Ovary (tissue), 3 donors: ENCODE measurements around the gene DOCK4.

Source experiments
- EP300 ChIP-seq: sonication (generic); formaldehyde crosslinking; IDR thresholded peaks from one replicate; pipeline ENCODE4 v1.6.1; 2017; ENCODE audit warnings: antibody characterized with exemption
- POLR2A ChIP-seq: fragments of 450-650 bp; IDR thresholded peaks from one replicate; pipeline ENCODE4 v1.6.1; 2017; ENCODE audit warnings: antibody characterized with exemption, mild to moderate bottlenecking, moderate library complexity
- TF ChIP-seq, protein P1 (sequence below), 3 donors: fragments of 450-650 bp in 2 of 3; fragments of 200-600 bp in 1 of 3; IDR thresholded peaks; one replicate each; pipeline versions ENCODE4 v1.5.1 to v1.8.0; 2016 to 2022; ENCODE audit warnings: antibody characterized with exemption in 3 of 3, mild to moderate bottlenecking in 1 of 3
- donor health status: DM: no; HTN: no; CAD: no.

- TF ChIP-seq, protein P1, sequence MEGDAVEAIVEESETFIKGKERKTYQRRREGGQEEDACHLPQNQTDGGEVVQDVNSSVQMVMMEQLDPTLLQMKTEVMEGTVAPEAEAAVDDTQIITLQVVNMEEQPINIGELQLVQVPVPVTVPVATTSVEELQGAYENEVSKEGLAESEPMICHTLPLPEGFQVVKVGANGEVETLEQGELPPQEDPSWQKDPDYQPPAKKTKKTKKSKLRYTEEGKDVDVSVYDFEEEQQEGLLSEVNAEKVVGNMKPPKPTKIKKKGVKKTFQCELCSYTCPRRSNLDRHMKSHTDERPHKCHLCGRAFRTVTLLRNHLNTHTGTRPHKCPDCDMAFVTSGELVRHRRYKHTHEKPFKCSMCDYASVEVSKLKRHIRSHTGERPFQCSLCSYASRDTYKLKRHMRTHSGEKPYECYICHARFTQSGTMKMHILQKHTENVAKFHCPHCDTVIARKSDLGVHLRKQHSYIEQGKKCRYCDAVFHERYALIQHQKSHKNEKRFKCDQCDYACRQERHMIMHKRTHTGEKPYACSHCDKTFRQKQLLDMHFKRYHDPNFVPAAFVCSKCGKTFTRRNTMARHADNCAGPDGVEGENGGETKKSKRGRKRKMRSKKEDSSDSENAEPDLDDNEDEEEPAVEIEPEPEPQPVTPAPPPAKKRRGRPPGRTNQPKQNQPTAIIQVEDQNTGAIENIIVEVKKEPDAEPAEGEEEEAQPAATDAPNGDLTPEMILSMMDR (IDR thresholded peaks at IDR 0.05) = no peak
- TF ChIP-seq POLR2A (no peak), EP300 (no peak)
These were observed 84.9 kb downstream of the DOCK4 start for GRCh38 chr7:112121318-112121717.
